IPS-18c (cell line): ENCODE data around the gene CIDEA.
"Not testable (repeated sequence)": the region's sequence is repeated elsewhere in the genome, so short reads cannot be mapped to it uniquely, and the experiment has no call there.

ENCODE experiments used
- H3K4me3 ChIP-seq: 2 replicates; pipeline ENCODE4 v1.7.0; 2013; ENCODE audit warnings: low read depth, mild to moderate bottlenecking, low read length, moderate library complexity; ENCODE audit not compliant: insufficient read depth
- H3K9me3 ChIP-seq: one replicate; pipeline ENCODE4 v1.6.1; 2013; ENCODE audit warnings: mild to moderate bottlenecking, low read length, moderate library complexity; ENCODE audit not compliant: control insufficient read depth, insufficient read depth

Gene CIDEA

DNA sequence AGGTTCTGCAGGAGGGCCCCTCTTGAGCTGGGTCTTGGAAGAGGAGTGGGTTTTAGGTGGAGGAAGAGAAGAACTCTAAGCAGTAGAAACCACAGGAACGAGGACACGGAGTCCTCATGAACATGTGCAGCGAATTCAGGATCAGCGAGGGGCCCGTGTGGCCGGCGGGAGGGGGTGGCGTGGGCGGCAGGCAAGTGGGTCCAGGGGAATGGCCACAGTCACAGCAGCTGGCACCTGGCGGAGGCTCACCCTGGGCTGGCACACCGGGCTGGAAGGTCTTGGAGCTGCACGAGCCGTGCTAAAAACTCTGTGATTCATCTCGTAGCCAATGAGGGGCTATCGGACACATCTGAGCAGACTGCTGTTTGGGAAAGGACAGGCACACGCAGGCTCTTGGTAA is 18.0 kb upstream of the CIDEA start:
- peaks cover 2% of the 10 kb centered on the region for H3K9me3 ChIP-seq
- H3K4me3 ChIP-seq = no peak overlapping the region

- Histone ChIP-seq H3K9me3 (no peaks in the 10 kb centered on the region), H3K4me3 (no peak overlapping the region)
Measured at GRCh38 chr18:12236934-12237832, 17.0 kb upstream of the CIDEA start.

GRCh38 chr18:12238826-12239225 is 15.3 kb upstream of the CIDEA start:
- no peak overlapping the region for H3K4me3 ChIP-seq
- H3K9me3 ChIP-seq = no peaks in the 10 kb centered on the region

DNA sequence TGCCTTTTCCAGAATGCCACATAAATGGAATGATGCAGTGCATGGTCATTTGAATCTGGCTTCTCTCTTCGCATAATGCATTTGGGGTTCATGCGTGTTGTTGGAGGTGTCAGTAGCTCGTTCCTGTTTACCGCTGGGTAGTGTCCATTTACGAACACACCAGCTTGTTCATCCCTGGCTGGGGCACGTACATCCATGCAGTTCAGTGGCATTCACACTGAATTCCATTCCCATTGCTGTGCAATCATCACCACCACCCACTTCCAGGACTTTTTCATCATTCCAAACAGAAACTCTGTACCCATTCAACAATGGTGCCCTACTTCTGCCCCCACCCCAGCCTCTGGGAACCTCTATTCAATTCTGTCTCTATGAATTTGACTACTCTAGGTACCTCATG is 14.7 kb upstream of the CIDEA start:
- H3K9me3 ChIP-seq = no peaks in the 10 kb centered on the region
- no peak overlapping the region for H3K4me3 ChIP-seq

DNA sequence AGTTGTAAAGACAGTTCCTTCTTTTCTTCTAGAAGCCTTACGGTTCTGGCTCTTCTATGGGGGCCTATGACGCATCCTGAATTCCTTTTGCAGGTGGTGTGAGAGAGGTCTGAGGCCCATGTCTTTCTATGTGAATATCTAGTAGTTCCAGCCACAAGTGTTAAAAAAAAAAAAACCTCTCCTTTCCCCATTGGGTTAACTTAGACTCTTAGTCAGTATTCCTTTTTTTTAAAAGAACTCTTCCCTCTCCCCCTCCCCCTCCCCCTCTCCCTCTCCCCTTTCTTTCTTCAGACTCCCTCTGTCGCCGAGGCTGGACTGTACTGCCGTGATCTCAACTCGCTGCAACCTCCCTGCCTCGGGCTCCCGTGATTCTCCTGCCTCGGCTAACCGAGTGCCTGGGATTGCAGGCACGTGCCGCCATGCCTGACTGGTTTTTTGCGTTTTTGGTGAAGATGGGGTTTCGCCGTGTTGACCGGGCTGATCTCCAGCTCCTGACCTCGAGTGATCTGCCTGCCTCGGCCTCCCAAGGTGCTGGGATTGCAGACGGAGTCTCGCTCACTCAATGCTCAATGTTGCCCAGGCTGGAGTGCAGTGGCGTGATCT is 11.4 kb upstream of the CIDEA start:
- Histone ChIP-seq H3K4me3 (no peak overlapping the region), H3K9me3 (no peaks in the 10 kb centered on the region)

- H3K9me3 ChIP-seq, H3K4me3 ChIP-seq: not testable (repeated sequence)
Measured at GRCh38 chr18:12243272-12243671, 10.9 kb upstream of the CIDEA start.

- no peaks in the 10 kb centered on the region for H3K9me3 ChIP-seq
- H3K4me3 ChIP-seq = no peak overlapping the region
Measured at GRCh38 chr18:12245793-12246135, 8.4 kb upstream of the CIDEA start.

DNA sequence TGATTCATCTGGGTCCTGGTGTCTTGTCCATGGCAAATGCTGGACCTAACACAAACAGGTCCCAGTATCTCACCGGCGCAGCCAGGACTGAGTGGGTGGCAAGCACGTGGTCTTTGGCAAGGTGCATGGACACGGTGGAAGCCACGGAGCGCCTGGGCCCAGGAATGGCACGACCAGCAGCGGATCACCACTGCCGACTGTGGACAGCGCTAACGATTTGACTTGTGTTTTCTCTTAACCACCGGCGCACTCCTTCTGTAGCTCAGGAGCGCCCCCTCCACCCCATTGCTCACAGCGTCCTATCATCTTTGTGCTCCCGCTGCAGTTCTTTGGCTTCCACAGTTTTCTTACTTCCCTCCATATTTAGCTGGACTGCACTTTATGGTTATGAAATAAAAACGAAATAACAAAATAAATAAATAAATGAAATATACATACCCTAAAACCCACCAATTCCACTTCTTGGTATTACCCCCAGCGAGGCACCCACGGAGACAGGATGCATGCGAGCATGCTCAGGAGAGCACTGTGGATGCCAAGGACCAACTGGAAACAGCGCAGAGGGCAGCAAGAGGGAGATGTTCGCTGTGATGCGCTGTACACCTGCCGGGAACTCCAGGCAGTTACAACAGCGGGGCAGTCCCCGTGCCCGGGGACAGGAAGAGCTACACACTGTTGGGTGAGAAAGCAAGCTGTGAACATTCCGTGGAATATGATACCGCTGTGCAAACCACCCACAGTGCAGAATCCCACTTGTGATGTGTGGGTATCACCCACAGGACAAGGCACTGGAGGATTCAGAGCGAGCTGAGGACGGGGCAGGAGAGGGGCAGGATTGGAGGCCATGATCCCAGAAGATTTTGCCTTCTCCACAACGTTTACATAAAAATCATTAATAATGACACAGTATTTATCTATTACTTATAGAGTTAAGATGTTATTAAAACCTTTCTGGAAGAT is 7.0 kb upstream of the CIDEA start:
- no peaks in the 10 kb centered on the region for H3K9me3 ChIP-seq
- no peak overlapping the region for H3K4me3 ChIP-seq

DNA sequence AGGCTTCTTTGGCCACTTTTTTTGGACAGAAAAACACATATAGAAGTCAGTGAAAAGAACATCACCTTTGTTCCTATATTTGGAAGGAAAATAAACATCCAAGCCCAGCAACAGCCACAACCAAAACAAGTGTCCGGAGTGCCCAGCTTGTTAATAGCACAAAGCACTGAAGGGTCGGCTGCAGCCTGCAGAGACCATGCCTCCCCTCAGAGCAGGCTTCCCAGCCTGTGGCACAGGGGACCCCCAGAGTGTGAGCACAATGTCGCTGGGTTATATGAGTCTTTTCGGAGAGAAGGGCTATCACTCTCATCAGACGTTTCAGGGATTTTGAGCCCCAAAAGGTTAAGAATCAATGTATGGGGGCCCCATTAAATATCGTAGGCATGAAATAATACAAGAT is 6.2 kb upstream of the CIDEA start:
- H3K4me3 ChIP-seq = no peak overlapping the region
- no peaks in the 10 kb centered on the region for H3K9me3 ChIP-seq

DNA sequence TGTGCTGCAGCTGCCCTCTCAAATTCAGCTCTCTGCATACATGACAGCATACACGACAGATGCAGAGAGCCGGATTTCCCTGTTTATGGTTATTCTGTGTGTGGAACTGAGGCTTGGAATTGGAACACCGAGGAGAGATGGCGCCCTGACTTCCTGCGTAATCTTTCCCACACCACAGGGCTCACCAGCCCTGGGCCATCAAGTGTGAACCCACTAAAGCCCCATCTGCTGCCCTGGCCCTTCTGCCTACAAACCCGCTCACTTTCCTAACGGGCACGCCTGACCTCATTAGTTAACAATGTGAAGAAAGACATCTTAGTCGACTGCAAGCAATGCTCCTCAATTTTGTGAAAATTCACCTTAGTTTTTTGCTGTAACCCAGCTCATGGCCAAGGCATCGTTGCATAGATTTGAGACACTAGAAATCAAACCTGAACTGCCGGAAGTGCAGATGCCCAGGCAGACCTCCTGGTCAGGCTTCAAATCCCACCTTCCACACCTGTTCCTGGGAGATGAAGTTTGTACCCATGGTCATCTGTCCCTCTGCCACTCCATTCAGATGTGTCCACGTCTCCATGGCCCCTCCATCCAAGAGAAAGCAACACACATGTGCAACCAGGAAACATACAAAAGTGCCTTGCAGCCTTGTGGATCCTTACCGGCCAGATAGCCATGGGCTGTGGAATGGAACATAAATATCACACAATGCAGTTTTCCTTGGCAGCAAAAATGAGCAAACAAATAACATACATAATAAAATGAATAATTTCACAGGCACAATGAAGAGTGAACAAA is 5.0 kb upstream of the CIDEA start:
- H3K4me3 ChIP-seq = no peak overlapping the region
- no peaks in the 10 kb centered on the region for H3K9me3 ChIP-seq

DNA sequence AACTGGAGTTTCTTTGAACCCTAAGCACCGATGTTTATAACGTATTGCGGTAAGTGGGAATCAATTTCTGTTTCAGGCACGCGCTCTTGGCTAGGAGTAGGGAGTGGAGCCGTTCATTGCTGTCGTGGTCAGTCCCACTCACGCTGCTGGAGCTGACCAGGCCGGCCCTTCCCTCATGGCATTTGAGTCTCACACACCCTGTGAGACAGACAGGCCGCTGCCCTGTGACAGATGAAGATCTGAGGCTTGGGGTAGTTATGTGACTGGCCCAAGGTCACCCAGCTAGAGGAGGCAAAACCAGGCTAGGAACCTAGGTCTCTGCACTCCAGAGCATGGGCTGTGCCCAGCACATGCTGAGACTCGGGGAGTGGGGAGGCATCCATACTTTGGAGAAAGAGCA is 2.9 kb upstream of the CIDEA start:
- H3K9me3 ChIP-seq = no peaks in the 10 kb centered on the region
- no peak overlapping the region for H3K4me3 ChIP-seq

- no peaks in the 10 kb centered on the region for H3K9me3 ChIP-seq
Measured at GRCh38 chr18:12252061-12252460, 2.1 kb upstream of the CIDEA start.

DNA sequence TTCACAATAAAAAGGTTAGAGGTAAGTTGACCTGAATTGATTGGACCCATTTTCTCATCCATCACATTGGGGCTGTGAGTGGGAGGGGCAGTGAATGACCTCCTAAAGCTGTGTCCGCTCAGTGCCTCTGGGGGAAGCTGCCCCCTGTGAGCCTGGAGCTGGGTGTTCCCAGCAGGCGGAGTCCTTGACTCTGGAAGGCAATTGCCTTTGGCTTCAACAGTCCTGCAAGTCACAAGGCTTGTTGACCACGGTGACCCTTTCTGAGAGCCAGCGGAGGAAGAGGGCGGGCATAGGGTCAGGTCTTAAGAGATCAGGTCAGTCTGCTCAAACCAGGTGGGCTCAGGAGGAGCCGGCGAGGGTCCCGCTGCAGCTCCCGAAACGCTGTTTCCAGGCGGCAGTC is 1.1 kb upstream of the CIDEA start:
- no peaks in the 10 kb centered on the region for H3K9me3 ChIP-seq
- H3K4me3 ChIP-seq = peak overlapping the region; percentile 50; the same call in 1 of the 2 replicates

More at GRCh38 chr18:12252061-12252460, 2.1 kb upstream of the CIDEA start:
- no peak overlapping the region for H3K4me3 ChIP-seq

DNA sequence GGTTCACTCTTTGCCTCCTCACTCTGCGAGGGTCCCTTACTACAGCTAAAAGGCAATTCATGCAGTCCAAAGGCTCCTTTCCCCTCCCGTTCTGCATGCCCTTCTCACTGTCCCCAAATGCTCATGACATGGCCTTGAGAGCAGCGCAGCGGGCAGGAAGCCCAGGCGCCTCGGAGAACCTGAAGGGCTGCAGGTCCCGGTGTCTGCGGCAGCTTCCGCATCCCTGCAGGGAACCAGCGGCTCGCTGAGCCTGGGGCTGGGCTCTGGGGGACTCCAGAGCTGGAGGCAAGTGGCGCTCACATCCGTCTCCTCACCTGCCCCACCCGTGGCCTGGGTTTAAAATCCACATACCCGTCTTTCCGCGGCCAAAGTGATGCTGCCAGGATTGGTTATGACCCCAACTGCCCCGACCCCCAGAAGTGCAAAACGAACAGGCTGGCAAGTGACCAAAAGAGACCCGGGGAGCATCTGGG is 462 bp upstream of the CIDEA start:
- peak overlapping the region; percentile 50 for H3K4me3 ChIP-seq
- no peaks in the 10 kb centered on the region for H3K9me3 ChIP-seq

DNA sequence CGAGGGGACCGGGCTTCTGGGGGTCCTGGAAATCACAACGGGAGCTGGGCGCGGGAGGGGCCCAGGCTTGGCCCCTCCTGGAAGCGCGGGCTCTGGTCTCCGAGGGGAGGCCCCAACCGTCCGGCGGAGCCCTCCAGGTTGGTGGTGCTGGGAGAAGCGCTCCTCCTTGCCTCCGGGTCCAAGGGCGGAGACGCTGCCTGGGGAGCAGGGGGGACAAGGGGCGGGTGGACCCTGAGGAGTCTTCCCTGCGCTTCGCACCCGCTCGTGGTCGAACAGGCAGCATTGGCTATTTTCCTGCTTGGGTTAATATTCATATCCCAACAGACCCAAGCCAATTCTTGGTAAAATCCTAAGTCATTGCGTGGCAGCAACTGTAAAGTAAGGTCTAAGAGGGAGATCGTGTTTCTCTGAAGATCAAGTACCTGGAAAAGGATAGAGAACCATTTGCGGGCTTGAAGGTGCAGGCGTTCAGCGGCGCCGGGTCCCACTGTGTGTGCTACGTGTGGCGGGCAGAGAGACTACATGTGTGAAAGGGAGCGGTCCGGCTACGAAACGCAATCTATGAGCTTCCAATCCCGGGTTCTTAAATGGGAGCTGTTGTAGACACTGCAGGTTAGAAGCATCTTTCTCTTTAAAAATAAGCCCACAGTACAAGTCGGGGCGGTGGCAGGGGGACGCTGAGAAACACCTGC is 805 bp downstream of the CIDEA start:
- Histone ChIP-seq H3K4me3 (peak overlapping the region; percentile 50), H3K9me3 (no peaks in the 10 kb centered on the region)

DNA sequence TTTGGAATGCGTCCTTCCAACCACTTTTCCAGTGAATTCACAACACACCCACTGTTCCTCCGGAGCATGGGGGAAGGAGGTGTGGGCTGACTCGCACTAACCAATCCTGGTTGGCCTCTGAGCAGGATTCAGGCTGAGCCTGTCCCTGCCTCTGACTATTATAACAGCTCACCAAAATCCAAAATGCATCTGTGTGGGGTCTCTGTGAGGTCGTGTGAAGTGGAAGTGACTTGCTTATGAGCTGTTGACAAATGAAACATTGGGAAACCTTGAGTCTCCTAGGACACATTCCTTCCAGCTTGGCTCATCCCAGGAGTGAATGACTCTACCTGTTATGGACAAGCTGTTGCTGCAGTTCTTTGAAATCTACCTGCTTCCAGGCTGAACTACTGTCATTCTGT is 1.5 kb downstream of the CIDEA start:
- H3K9me3 ChIP-seq = no peaks in the 10 kb centered on the region
- no peak overlapping the region for H3K4me3 ChIP-seq
